ENCODE measurements around the gene TMEM89. TPM values are rescaled to one million over a fixed set of nuclear protein-coding genes. Genes with fewer than 3 reads are reported as not detected.
A peak's percentile ranks its signal among the peaks of the same experiment; 100 is the strongest.

Gene TMEM89, protein sequence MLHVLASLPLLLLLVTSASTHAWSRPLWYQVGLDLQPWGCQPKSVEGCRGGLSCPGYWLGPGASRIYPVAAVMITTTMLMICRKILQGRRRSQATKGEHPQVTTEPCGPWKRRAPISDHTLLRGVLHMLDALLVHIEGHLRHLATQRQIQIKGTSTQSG
- total RNA-seq, result not detected
- long read RNA-seq, result 0 reads

DNA sequence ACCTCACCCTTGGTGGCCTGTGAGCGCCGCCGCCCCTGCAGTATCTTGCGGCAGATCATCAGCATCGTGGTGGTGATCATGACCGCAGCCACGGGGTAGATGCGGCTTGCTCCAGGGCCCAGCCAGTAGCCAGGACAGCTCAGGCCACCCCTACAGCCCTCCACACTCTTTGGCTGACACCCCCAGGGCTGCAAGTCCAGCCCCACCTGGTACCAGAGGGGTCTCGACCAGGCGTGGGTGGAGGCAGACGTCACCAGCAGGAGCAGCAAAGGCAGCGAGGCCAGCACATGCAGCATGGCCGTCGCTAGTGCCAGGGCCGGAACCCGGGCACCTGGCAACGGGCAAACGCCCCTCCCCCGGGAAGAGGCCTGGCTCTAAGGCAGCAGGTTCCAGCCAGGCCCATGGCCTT lies at the start of gene TMEM89:
Gene TMEM89, minus strand, starts transcription at position 309 of the 409 bp plus-strand sequence. Its CDS starts 13 bp downstream, at position 296.
- intact Hi-C loops (cut with micrococcal nuclease), result no loop called here
- DNase-seq (no peak), ATAC-seq (no peak)

DNA sequence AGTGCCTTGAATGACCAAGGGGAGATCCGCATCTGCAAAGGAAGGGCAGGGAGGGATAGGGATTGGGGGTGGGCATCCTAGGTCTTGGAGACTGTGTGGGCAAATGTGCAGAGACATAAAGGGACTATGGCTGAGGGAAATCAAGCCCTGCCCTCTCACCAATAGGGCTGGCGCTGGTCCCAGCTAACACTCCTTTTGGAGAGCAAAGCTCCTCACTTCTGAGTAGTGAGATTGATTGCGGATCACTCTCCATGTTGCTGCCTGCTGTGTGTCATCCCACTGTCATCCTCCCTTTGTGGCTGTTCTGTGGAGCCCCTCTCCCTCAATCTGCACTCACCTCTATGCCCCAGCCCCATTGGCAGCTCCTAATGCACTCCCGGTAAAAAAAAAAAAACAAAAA lies 43.4 kb upstream of the TMEM89 start:
- intact Hi-C loops (cut with micrococcal nuclease), result no loop called here
- DNase-seq (no peak), ATAC-seq (no peak)

DNA sequence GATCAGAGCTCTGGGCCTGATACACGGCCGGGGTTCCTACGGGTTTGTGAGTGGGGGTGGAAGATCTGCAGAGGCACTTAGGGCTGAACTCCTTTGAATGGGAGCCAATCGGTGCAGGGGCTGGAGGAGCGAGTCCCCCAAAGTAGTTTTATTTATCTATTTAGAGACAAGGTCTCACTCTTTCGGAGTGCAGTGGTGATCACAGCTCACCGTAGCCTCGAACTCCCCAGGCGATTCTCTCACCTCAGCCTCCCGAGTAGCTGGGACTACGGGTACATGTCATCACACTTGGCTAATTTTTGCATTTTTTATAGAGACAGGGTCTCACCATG lies 42.7 kb upstream of the TMEM89 start:
- DNase-seq (no peak), ATAC-seq (no peak)
- intact Hi-C loops (cut with micrococcal nuclease), result no loop called here

DNA sequence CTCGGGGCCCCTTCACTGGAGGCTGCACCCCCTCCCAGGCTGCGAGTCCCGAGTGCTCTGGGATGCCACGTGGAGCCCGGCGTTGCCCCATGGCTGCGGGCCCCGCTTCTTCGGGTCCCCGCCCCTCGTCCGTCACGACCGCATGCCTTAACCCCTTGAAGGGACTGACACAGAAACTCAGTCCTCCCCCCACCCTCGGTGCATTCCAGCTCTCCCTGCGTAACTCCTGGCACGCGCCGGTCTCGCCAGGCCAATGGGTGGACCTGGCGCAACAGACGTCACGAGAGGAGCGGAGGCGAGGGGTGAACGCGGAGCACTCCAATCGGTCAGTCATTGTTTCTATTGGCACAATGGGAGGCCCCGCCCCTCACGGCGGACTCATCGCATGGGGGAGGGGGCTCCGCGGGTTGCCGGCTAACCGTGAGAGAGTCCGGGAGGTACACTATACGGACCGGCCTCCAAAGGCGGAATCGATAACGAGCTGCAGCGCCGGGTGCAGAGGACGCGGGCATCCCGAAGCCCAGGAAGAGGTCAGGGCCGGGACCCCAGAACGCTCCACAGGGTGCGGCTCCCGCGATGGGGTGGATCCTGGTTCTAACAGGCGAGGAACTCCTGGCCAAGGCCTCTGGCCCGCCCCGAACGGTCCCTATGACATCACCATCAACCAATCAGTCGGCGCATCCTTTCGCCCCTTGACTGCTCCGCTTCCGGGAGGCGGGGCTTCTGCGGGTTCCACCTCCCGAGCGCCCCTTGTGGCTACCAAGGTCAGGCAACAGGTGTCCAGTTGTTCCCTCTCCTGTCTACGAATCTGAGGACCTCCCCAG lies 42.1 kb upstream of the TMEM89 start:
- peak; percentile 85 for ATAC-seq
- intact Hi-C loops (cut with micrococcal nuclease), result no loop called here

DNA sequence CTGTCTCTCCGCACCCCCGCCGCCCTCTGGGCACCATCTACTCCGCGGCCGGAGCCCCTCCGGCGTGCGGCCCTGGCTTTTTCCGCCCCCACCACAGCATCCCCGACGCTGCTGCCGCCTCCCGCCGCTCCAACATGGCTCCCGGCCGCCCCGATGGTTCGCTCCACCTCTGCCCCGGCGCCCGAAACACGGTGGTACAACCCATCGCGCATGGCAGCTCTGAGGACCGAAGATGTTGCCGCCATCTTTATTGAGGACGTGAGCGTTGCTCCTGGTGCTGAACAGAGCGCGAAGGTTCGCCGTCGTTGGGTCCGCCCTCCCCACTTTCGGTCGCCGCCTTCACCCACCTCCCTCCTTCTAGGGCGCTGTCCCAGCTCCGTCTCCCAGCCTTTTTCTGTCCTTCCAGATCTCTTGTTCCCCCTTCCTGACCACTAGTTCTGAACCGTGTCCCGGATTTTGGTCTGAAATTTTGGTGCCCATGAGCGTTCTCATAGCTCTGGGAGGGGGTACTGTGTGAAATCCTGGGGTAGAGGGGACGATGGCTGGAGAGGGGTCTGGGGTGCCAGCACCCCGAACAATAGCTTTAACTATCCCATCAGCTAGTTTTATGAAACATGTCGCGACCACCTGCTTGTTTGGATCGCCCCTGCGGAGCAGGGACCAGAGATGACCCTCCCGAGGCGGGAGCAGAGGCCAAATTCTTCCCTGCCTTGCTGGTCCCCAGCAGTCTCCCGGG lies 41.4 kb upstream of the TMEM89 start, which contains the start of gene CELSR3:
Gene CELSR3, minus strand, starts transcription at position 134 of the 736 bp plus-strand sequence. CDS start 252 bp downstream, outside the sequence.
- intact Hi-C loops (cut with micrococcal nuclease), result no loop called here
- ATAC-seq (peak; percentile 36), DNase-seq (peak; percentile 56)

More for the DNA sequence above, 42.1 kb upstream of the TMEM89 start:
- peak; percentile 90 for DNase-seq

DNA sequence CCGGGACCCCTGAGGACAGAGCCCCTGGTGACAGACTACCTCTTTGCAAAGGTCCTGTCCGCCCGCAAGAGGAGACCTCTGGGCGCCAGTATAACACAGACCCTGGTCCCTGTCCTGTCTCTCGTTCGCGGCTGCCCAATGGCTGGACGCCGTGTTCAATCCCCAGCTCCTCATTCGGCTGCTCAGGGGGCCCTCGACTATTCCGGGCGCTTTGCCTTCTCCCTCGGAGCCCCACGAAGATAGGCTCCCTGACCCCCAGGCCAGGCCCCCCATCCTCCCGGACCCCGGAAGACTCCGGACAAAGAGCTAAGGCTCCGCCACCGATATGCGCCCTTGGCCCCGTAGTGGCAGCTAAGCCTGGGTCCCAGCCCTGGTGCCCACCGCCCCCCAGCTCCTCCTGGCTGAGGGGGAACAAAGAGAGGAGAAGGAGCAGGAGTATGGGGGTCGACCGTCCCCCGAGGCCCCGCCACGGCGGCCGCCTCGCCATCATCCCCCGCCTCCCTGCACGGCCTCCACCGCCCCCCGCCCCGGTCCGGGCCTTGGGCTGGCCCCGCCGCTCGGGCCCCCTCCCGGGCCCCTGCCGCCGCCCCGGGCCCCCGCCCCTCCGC lies 40.7 kb upstream of the TMEM89 start:
- ATAC-seq, result no peak
- DNase-seq, result no peak
- intact Hi-C loops (cut with micrococcal nuclease), result no loop called here

DNA sequence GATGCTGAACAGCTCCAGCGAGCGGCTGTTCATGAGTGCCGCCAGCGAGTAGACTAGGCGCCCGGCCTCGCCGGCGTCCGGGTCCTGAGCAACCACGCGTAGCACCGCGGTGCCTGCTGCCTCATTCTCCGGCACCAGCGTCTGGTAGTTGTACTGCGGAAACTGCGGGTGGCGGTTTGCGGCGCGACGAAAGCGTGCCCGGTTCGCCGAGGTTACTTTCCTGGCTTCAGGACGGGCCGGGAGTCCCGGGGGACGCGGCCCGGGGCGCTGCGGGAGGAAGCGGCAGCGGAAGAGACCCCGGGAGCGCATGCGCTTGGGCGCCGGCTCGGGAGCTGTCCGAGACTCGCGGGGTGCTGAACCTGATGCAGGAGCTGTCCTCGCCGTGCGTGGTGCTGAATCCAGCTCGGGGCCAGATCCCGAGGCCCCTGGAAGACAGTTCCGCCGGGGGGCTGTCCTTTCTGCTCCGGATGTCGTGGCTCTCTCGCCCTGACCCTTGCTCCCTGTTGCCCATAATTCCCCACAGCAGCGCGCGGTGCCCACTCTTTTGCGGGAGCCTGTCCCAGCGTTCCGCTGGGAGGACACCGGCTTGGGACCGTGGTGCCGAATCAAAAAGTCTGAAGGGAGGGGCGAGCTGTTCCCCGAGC lies 40.1 kb upstream of the TMEM89 start:
- intact Hi-C loops (cut with micrococcal nuclease), result no loop called here
- ATAC-seq (peak; percentile 52), DNase-seq (peak; percentile 80)

DNA sequence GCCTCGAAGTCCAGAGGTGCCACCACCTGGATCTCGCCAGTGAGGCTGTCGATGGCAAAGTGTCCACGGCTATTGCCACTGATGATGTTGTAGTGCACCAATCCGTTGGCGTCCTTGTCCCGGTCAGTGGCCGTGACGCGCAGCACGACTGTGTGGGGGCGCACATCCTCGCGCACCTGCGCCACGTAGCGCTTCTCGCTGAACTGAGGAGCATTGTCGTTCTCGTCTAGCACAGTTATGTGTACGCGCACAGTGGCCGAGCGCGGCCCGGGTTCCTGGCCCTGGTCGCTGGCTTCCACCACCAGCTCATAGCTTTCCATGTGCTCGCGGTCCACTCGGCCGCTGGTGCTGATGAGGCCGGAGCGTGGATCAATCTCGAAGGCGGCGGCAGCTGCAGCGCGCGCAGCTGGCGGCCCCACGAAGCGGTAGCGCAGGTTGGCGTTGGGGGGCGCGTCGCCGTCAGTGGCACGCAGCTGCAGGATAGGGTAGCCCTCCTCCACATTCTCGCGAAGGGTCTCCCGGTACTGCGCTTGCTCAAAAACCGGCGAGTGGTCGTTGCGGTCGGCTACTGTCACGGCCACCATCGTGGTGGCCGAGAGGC lies 39.3 kb upstream of the TMEM89 start:
- intact Hi-C loops (cut with micrococcal nuclease), result no loop called here
- DNase-seq (no peak), ATAC-seq (no peak)

DNA sequence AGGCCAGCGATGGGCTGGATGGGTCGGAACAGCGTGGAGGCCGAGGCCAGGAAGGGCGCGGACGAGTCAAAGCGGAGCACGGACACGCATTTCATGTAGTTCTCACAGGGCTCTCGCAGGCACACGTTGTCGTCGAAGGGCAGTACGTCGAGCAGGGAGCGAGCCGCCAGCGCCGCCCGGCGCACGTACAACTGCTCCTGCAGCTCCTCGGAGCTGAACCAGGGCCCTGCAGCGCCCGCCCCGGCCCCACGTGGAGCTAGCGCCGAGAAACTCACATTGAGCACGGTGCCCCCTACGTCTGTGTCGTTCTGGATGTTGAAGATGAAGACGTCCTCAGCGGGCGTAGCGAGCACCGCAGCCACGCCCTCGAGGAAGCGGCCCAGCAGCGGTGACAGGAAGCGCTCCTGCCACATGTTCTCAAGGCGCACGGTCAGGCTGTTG lies 35.3 kb upstream of the TMEM89 start:
- DNase-seq (no peak), ATAC-seq (no peak)
- intact Hi-C loops (cut with micrococcal nuclease), result no loop called here

DNA sequence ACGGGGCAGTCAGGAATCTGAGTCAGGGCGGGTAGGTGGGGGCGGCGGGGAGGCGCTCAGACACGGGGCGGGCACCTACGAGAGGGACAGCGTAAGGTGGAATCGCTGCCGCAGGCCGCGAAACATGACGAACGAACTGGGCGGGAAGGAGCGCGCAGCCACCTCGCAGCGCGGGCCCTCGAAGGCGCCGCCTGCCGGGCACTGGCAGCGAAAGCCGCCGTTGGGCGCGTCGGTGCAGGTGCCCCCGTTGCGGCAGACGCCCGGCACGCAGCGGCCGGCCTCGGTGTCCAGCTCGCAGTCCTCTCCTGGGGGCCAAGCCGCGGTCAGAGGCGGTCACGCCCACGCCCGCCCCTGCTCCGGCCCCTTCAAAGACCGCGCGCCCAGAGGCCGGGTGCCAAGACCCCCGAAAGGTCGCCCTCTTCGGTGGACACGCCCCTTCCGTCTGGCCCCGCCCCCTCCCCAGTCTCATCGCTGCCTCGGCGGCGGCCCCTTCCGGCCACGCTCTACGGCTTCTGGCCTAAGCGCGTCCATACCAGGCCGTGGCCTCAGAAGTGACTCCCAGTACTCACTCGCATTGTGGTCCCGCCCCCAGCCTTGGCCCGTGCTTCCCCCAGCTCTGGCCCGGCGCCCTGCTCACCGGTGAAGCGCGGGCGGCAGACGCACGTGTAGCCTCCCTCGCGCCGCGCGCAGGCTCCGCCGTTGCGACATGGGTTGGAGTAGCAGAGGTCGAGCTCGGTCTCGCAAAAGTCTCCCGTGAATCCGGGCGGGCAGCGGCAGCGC lies 34.7 kb upstream of the TMEM89 start:
- DNase-seq, result peak; percentile 91
- intact Hi-C loops (cut with micrococcal nuclease), result no loop called here
- peak; percentile 96 for ATAC-seq

DNA sequence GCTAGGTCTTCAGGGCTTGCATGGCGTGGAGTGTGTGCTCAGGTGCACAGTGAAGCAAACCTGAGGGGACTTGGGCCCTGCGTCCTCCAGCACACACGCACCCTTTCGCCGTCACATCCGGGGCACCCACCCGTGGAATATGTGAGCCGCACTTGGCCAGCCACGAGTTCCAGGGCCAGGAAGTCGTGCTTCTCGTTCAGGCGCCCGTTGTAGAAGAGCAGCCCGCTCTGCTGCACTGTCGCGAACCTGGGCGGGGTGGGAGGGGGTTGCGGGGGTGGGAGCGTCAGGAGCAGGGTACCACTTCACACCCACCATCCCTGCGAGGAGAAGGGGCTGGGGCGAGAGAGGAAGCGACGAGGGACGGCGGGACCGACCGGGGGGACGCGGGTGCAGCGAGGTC lies 34.0 kb upstream of the TMEM89 start:
- DNase-seq (no peak), ATAC-seq (no peak)
- intact Hi-C loops (cut with micrococcal nuclease), result no loop called here

DNA sequence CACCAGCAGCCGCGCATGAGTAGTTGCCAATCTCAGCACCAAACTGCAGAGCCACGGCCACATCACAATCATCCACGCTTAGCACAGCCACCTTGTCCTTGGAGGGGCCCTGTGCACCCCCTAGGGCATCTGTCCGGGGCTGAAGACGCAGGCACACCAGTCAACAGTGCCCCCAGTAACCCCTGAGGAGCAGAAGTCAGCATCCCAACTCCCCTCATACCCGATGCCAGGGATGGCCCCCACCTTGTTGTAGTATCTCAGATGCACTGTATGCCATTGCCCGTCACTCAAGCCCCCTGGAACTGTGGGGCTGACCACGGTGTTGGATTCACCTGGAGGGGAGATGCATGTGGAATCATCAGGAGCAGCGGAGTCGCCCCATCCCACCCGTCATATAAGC lies 33.5 kb upstream of the TMEM89 start:
- no peak for ATAC-seq
- DNase-seq, result no peak
- intact Hi-C loops (cut with micrococcal nuclease), result no loop called here

DNA sequence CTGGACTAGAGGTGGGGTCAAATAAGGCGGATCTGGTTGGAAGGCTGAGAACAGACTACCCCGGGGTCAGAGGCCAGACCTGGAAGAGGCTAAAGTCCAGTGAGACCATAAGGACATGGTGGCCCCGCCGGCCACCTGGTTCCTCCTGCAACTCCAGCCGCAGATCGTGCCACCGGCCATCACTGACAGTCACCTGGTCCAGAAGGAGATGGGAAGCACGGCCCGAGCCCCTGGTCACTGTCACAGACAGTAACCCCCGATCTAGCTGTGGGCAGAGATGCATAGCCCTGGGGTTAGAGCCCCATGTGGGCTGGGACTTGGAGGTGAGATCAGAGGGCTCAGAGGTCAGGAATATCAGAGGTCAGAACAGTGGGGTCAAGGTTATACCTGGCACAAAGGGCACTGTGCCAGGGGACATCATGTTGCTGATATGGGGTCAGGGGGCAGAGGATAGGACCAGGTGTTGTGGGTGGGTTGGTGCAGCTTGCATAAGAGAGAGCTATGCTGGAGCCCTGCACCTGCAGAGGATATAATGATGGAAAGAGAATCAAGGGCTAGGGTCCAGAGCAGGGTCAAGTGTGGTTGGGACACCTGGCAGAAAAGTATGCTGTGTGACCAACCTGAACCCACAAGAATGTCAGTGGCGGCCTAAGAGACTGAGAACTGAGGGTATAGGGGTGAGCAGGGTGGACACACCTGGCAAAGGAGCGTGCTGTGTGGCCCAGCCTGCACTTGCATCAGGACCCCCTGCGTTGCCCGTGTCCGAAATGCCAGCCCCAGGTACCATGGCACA lies 31.6 kb upstream of the TMEM89 start:
- no peak for ATAC-seq
- no peak for DNase-seq
- intact Hi-C loops (cut with micrococcal nuclease), result no loop called here

DNA sequence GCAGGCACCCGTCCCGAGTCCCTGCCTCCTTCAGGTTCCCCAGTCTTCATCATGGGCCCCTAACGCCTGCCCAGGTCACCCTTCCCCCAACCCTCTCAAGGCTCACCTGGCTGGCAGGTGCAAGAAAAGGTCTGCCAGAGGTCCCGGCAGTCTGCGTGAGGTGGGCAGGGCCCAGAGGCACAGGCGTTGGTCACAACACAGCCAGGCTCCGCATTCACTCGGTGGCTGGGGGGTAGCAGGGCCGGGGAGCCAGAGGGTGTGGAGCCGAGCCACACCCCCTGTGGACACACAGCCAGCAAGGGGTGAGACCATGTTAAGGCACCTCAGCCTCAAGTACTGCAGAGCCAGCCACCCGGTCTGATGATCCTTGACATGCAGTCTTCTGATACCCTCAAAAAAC lies 30.2 kb upstream of the TMEM89 start:
- DNase-seq, result no peak
- ATAC-seq, result no peak
- intact Hi-C loops (cut with micrococcal nuclease), result no loop called here

DNA sequence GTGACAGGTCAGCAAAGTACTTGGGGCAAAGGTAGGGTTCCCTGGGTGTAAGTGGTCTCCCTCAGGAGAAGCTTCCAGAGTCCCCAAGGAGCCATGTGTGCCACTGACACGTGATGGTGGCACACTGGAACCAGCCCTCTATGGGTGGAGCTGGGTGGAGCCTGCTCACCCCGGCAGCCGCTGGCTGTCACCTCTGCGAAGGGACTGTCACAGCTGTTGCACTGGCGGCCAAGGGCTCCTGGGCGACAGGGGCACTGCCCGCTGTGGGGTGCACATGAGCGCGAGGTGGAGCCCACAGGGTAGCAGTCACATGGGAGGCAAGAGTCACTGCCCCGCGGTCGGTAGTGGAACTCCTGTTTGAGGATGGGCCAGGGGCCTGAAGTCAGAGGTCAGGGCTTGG lies 29.2 kb upstream of the TMEM89 start:
- ATAC-seq (no peak), DNase-seq (no peak)
- intact Hi-C loops (cut with micrococcal nuclease), result no loop called here

DNA sequence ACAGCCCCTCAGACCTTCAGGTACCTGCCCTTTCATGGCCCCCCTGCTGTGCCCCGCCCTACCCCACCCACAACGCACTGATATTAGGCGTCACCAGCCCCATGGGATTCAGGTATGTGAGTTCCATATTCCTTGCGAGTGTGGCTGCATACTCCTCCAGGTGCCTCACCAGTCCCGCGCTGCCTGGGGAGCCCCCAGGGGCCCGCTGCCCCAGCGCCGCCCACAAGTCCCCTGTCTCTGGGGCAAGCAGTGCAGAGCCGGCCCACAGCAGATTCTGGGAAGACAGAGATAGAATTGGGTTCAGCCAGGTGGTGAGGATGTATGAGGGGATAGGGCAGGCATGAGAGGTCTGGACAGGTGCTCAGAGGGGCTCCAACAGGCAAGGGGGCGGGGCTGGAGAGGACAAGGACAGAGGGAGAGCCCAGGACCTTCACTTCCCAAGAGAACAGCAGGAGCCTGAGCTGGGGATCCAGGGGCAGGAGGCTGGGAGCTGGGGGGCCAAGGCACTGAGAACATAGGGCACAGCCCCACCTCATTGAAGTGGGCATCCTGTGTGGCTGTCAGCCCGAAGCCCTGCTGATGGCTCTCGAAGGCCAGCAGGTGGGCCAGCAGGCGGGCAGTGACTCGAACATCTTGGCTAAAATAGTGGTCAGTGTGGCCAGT lies 26.8 kb upstream of the TMEM89 start:
- no peak for ATAC-seq
- intact Hi-C loops (cut with micrococcal nuclease), result no loop called here
- no peak for DNase-seq

DNA sequence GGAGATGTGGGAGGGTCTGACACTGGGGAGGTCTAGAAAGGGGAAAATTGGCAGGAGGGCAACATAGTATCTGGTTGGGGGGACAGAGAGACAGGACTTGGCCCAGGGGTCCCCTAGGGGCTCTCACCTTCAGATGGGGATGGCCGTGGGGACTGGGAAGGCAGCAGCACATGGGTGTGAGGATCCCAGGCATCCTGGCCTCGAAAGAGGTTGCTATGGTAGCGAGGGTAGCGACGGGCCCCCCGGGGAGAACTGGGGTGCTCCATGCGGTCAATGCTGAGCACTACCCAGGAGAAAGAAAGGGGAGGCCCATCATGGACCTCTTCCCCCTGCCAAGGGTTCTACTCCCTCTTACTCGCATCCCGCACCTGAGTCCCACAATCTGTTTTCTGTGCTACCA lies 26.1 kb upstream of the TMEM89 start:
- intact Hi-C loops (cut with micrococcal nuclease), result no loop called here
- DNase-seq (no peak), ATAC-seq (no peak)

Measured in left ventricle myocardium superior (tissue), 1 donor.